ENCODE measurements around the gene MANBA.

GRCh38 chr4:102783006-102783405 lies 22.2 kb upstream of the MANBA start:
- no peak for TF ChIP-seq CTCF (conservative IDR thresholded peaks at IDR 0.05; ENCODE audit: low read depth, low read length)
- TF ChIP-seq EZH2 (IDR thresholded peaks at IDR 0.05; ENCODE audit: borderline replicate concordance, low read depth, low read length, poor library complexity, severe bottlenecking), result no peak
